Measurements from ENCODE around the gene KCNT1. TPM values are rescaled to one million over a fixed set of nuclear protein-coding genes. Genes with fewer than 3 reads are reported as not detected.

Gene KCNT1
- total RNA-seq, 1 donor from 2014 or later: not detected

DNA sequence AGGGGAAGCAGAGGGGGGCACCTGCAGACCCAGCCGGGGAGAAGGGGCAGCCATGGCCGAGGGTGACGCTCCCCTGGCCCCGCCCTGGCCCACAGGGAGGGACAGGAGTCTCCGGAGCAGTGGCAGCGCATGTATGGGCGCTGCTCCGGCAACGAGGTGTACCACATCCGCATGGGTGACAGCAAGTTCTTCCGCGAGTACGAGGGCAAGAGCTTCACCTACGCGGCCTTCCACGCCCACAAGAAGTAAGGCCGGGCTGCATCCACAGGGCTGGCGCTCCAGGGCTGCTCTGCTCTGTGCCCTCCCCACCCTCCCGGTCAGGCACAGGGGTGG, 68.2 kb downstream of the KCNT1 start:
- TF ChIP-seq, protein P1, sequence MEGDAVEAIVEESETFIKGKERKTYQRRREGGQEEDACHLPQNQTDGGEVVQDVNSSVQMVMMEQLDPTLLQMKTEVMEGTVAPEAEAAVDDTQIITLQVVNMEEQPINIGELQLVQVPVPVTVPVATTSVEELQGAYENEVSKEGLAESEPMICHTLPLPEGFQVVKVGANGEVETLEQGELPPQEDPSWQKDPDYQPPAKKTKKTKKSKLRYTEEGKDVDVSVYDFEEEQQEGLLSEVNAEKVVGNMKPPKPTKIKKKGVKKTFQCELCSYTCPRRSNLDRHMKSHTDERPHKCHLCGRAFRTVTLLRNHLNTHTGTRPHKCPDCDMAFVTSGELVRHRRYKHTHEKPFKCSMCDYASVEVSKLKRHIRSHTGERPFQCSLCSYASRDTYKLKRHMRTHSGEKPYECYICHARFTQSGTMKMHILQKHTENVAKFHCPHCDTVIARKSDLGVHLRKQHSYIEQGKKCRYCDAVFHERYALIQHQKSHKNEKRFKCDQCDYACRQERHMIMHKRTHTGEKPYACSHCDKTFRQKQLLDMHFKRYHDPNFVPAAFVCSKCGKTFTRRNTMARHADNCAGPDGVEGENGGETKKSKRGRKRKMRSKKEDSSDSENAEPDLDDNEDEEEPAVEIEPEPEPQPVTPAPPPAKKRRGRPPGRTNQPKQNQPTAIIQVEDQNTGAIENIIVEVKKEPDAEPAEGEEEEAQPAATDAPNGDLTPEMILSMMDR (IDR thresholded peaks at IDR 0.05; ENCODE audit: insufficient read depth, low read length, severe bottlenecking): no peak
- DNase-seq (ENCODE audit: low read depth) (no peak), FAIRE-seq (no peak)
- no peaks in the 10 kb centered on the region for H3K36me3 ChIP-seq (ENCODE audit: control insufficient read depth, insufficient read depth, low read length)
- H3K4me3 ChIP-seq (ENCODE audit: low read depth, low read length): no peak overlapping the region
- no peaks in the 10 kb centered on the region for H3K27me3 ChIP-seq (ENCODE audit: control insufficient read depth, insufficient read depth, low read length)

DNA sequence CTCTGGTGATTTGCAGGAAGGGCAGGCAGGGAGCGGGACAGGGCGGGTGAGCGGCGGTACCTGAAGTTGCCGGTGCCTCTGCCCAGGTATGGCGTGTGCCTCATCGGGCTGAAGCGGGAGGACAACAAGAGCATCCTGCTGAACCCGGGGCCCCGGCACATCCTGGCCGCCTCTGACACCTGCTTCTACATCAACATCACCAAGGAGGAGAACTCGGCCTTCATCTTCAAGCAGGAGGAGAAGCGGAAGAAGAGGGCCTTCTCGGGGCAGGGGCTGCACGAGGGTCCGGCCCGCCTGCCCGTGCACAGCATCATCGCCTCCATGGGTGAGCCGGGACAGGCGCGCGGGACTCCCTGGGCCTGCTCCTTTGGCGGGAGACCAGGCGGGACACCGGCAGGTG, 68.8 kb downstream of the KCNT1 start:
- TF ChIP-seq, protein P1 (IDR thresholded peaks at IDR 0.05; ENCODE audit: insufficient read depth, low read length, severe bottlenecking): no peak
- no peaks in the 10 kb centered on the region for H3K36me3 ChIP-seq (ENCODE audit: control insufficient read depth, insufficient read depth, low read length)
- FAIRE-seq (no peak), DNase-seq (ENCODE audit: low read depth) (no peak)
- H3K4me3 ChIP-seq (ENCODE audit: low read depth, low read length): no peak overlapping the region
- no peaks in the 10 kb centered on the region for H3K27me3 ChIP-seq (ENCODE audit: control insufficient read depth, insufficient read depth, low read length)

DNA sequence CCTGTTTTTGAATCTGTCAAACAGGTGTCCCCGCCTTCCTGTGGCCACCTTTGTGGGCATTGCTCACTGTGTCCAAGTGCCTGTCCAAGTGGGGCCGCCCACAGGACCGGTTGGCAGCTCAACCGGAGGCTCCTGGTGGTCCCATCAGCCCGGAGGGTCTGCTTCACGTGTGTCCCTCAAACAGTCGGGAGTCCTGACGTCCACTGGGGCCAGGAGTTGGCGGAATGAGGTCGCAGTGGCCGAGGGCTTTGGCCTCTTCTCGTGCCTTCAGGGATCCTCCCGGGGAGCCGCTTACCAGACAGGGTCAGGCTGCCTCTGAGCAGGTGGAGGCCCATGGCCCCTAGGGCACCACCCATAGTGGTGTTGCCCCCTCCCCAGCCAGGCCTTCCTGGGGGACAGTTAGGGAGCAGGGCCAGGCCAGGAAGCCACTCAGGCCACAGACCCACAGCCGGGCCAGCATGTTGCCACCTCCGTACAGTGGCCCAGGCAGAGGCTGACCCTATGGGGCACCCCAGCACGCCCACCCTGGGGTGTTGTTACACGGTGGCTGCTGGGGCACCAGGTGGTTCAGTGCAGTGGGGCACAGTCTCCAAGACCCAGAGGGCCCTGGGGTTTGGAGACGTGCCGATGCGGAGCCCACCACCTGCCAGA, 69.5 kb downstream of the KCNT1 start:
- TF ChIP-seq, protein P1 (IDR thresholded peaks at IDR 0.05; ENCODE audit: insufficient read depth, low read length, severe bottlenecking): no peak
- Histone ChIP-seq H3K4me3 (ENCODE audit: low read depth, low read length) (no peak overlapping the region), H3K36me3 (ENCODE audit: control insufficient read depth, insufficient read depth, low read length) (no peaks in the 10 kb centered on the region), H3K27me3 (ENCODE audit: control insufficient read depth, insufficient read depth, low read length) (no peaks in the 10 kb centered on the region)
- DNase-seq (ENCODE audit: low read depth) (no peak), FAIRE-seq (no peak)

DNA sequence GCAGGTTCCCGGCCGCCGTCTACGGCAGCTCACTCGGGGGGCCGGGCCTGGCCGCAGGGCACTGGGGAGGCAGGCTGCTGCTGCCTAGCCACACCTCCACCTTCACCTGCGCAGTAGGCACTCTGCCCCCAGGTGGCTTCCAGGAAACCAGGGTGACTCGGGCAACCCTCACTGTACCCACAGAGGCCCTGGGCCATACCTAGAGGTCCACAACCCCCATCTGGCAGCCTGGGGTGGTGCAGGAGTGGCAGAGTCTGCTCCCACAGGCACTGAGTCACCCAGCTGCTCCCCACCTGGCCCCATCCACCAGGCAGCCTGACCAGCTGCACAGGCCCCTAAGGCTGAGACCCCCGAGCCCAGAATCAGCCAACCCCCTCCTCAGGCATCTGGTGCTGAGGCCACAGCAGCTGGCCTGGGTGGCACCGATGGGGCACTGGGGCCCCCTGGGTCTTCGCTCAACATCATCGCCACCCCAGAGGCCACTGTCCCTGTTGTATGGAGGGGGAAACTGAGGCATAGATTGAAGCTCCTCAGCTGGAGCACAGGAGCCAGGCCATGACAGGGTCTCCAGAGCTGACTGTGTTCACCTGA, 70.2 kb downstream of the KCNT1 start:
- no peak for DNase-seq (ENCODE audit: low read depth)
- H3K27me3 ChIP-seq (ENCODE audit: control insufficient read depth, insufficient read depth, low read length): no peaks in the 10 kb centered on the region
- H3K4me3 ChIP-seq (ENCODE audit: low read depth, low read length): no peak overlapping the region
- TF ChIP-seq, protein P1 (IDR thresholded peaks at IDR 0.05; ENCODE audit: insufficient read depth, low read length, severe bottlenecking): no peak
- no peak for FAIRE-seq
- H3K36me3 ChIP-seq (ENCODE audit: control insufficient read depth, insufficient read depth, low read length): no peaks in the 10 kb centered on the region

DNA sequence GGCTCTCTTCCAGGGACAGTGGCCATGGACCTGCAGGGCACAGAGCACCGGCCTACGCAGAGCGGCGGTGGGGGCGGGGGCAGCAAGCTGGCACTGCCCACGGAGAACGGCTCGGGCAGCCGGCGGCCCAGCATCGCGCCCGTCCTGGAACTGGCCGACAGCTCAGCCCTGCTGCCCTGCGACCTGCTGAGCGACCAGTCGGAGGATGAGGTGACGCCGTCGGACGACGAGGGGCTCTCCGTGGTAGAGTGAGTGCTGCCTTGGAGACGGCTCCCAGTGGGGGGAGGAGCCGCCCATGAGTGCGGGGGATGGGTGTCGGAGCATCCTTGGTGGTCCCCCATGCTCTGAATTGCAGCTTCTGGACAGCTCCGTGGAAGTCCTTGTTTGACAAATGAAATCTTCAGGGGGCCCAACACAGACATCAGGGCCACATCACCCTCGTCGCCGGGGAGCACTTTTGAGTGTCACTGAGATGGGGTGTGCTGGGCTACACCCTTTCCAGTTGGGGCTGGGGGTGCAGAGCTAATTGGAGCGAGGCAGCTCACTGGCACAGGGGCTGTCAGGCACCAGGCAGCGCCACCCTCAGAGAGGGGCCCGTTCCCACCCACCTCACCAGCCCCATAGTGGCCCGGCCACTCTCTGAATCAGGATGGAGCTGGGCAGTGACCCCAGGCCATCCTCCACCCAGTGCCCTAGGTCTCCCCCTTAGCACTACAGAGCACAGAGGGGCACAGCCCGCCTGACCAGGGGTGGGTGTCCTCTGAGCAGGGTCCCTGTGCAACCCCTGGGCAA, 70.9 kb downstream of the KCNT1 start:
- DNase-seq (ENCODE audit: low read depth): no peak
- Histone ChIP-seq H3K4me3 (ENCODE audit: low read depth, low read length) (no peak overlapping the region), H3K36me3 (ENCODE audit: control insufficient read depth, insufficient read depth, low read length) (no peaks in the 10 kb centered on the region), H3K27me3 (ENCODE audit: control insufficient read depth, insufficient read depth, low read length) (no peaks in the 10 kb centered on the region)
- no peak for FAIRE-seq
- TF ChIP-seq, protein P1 (IDR thresholded peaks at IDR 0.05; ENCODE audit: insufficient read depth, low read length, severe bottlenecking): no peak

All from bronchial epithelial cell (primary cell).